Measurements from ENCODE around the gene HCFC2. TPM values are rescaled to one million over a fixed set of nuclear protein-coding genes. Genes with fewer than 3 reads are reported as not detected.

The HCFC2 gene
- polyA plus RNA-seq, 1 of the 3 experiments (the other 2 are of a cell fraction): 5.2 TPM

GRCh38 chr12:104143918-104144317 lies 79.6 kb downstream of the HCFC2 start:
- no peak overlapping the region for H2AFZ ChIP-seq (ENCODE audit: low read depth)
- ChIA-PET POLR2A (no interaction called here), CTCF (interaction anchor here (1.5 kb wide), 1 partner anchor 109 kb away, joined by 3 read pairs; no protein-coding TSS in a partner anchor)
- H3K9me3 ChIP-seq: no peaks in the 10 kb centered on the region
- no peaks in the 10 kb centered on the region for H3F3A ChIP-seq (replicated peaks; ENCODE audit: insufficient read depth)
- H3K36me3 ChIP-seq (replicated peaks in 1 of 2; ENCODE audit: control insufficient read depth in 1 of 2, insufficient read depth in 2 of 2, low read length in 1 of 2): no peaks in the 10 kb centered on the region
- H3K9ac ChIP-seq: no peak overlapping the region
- no peak for TF ChIP-seq CTCF (IDR thresholded peaks at IDR 0.05)
- TF ChIP-seq ZBTB33 (IDR thresholded peaks at IDR 0.05; ENCODE audit: borderline replicate concordance, low read depth): no peak
- TF ChIP-seq MEF2A (IDR thresholded peaks at IDR 0.05; ENCODE audit: borderline replicate concordance, low read depth): no peak
- no peak for TF ChIP-seq NFIC (IDR thresholded peaks at IDR 0.05; ENCODE audit: borderline replicate concordance)
- TF ChIP-seq MXI1 (IDR thresholded peaks at IDR 0.05; ENCODE audit: low read depth, low read length): no peak
- TF ChIP-seq SIN3A (IDR thresholded peaks at IDR 0.05; ENCODE audit: borderline replicate concordance, low read depth, low read length): no peak
- no peak for TF ChIP-seq ELF1 (IDR thresholded peaks at IDR 0.05)
- TF ChIP-seq EZH2phosphoT487 (IDR thresholded peaks at IDR 0.05; ENCODE audit: borderline replicate concordance, low read depth): no peak
- TF ChIP-seq PBX3 (IDR thresholded peaks at IDR 0.05): no peak
- no peak for TF ChIP-seq TCF12 (IDR thresholded peaks at IDR 0.05)
- no peaks in the 10 kb centered on the region for H3K9me2 ChIP-seq
- DNase-seq: no peak
- H3K27me3 ChIP-seq (ENCODE audit: insufficient read depth): no peaks in the 10 kb centered on the region
- H3K4me3 ChIP-seq (ENCODE audit: low read depth in 2 of 2, low read length in 1 of 2): no peak overlapping the region
- H3K79me2 ChIP-seq (ENCODE audit: insufficient read depth): no peaks in the 10 kb centered on the region
- no peaks in the 10 kb centered on the region for H4K20me1 ChIP-seq (ENCODE audit: insufficient read depth)
- H3K27ac ChIP-seq (ENCODE audit: low read depth in 2 of 2, low read length in 1 of 2): no peak overlapping the region
- no peak overlapping the region for H3K4me2 ChIP-seq
- WGBS (ENCODE audit: low lambda C conversion rate): 67% methylated on average over 1 of the region's 1 CpG
- peaks cover under 1% of the 10 kb centered on the region in 2 experiments; a peak in 2 of 4 replicates for H3K4me1 ChIP-seq (ENCODE audit: control insufficient read depth in 1 of 2, insufficient read depth in 2 of 2, low read depth in 1 of 2, low read length in 1 of 2)

- Histone ChIP-seq H3K9me3 (no peaks in the 10 kb centered on the region), H4K20me1 (ENCODE audit: insufficient read depth) (no peaks in the 10 kb centered on the region), H3K36me3 (replicated peaks in 1 of 2; ENCODE audit: control insufficient read depth in 1 of 2, insufficient read depth in 2 of 2, low read length in 1 of 2) (no peaks in the 10 kb centered on the region), H3K27ac (ENCODE audit: low read depth in 2 of 2, low read length in 1 of 2) (no peak overlapping the region), H3K79me2 (ENCODE audit: insufficient read depth) (no peaks in the 10 kb centered on the region), H3K4me3 (ENCODE audit: low read depth in 2 of 2, low read length in 1 of 2) (no peak overlapping the region), H3F3A (replicated peaks; ENCODE audit: insufficient read depth) (no peaks in the 10 kb centered on the region), H3K4me2 (no peak overlapping the region), H3K9me2 (no peaks in the 10 kb centered on the region), H3K27me3 (ENCODE audit: insufficient read depth) (no peaks in the 10 kb centered on the region), H2AFZ (ENCODE audit: low read depth) (no peak overlapping the region), H3K4me1 (ENCODE audit: control insufficient read depth in 1 of 2, insufficient read depth in 2 of 2, low read depth in 1 of 2, low read length in 1 of 2) (peaks cover 0 to under 1% of the 10 kb centered on the region in 2 experiments; a peak in 1 of 4 replicates), H3K9ac (no peak overlapping the region)
- CTCF ChIA-PET: no interaction called here
- no peak for DNase-seq
- WGBS (ENCODE audit: low lambda C conversion rate): 81% methylated on average over 10 of the region's 11 CpGs
- POLR2A ChIA-PET: interaction anchor here (0.6 kb wide), 1 partner anchor 9 kb away, joined by 4 read pairs; no protein-coding TSS in a partner anchor
- TF ChIP-seq ZBTB33 (IDR thresholded peaks at IDR 0.05; ENCODE audit: borderline replicate concordance, low read depth): no peak
- TF ChIP-seq EP300 (IDR thresholded peaks at IDR 0.05; ENCODE audit: borderline replicate concordance in 1 of 2, low read depth in 1 of 2, low read length in 1 of 2): no peak
- no peak for TF ChIP-seq POLR2AphosphoS5 (IDR thresholded peaks at IDR 0.05; ENCODE audit: low read depth, low read length)
- TF ChIP-seq GATA2 (CRISPR knock-in tag; IDR thresholded peaks at IDR 0.05): no peak
- TF ChIP-seq IRF3 (IDR thresholded peaks at IDR 0.05; ENCODE audit: low read depth, low read length): no peak
- TF ChIP-seq PBX3 (IDR thresholded peaks at IDR 0.05): no peak
- no peak for TF ChIP-seq CTCF (IDR thresholded peaks at IDR 0.05)
These were observed 83.0 kb downstream of the HCFC2 start for GRCh38 chr12:104147346-104147745.
